Measurements from ENCODE around the gene SPAG16.

GRCh38 chr2:214117054-214117453, 832.8 kb downstream of the SPAG16 start:
- TF ChIP-seq CTCF (IDR thresholded peaks at IDR 0.05; ENCODE audit: low read depth, low read length) (no peak), POLR2A (IDR thresholded peaks at IDR 0.05; ENCODE audit: extremely low read depth, insufficient read length) (no peak)

All from NB4 (cell line).